ENCODE data around the gene GPATCH8. TPM values are rescaled to one million over a fixed set of nuclear protein-coding genes. Genes with fewer than 3 reads are reported as not detected.
A peak's percentile ranks its signal among the peaks of the same experiment; 100 is the strongest.

The GPATCH8 gene
- total RNA-seq, 1 donor: 29.4 TPM

DNA sequence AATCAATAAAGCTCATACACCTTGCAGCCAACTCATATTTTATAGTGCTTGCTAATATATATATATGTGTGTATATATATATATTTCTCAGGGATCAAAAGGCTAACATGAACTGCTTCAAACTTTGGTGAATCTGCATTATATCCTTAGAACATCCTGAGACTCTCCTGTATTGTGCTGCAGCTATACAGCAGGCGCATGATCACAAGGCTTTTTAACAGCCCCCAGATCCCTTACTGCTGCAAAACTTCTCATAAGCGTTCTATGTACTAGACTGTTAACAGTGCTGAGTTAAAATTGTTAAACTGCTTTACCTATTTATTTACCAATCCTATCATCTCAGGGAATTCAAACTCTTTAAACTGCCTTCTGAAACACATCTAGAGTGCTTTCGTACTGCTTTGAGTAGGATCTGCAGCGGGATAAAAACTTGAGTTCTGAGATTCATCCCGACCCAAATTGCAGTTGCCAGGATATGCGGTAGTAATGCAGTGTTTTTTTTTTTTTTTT lies 1.3 kb downstream of the GPATCH8 start:
- TF ChIP-seq, protein P1, sequence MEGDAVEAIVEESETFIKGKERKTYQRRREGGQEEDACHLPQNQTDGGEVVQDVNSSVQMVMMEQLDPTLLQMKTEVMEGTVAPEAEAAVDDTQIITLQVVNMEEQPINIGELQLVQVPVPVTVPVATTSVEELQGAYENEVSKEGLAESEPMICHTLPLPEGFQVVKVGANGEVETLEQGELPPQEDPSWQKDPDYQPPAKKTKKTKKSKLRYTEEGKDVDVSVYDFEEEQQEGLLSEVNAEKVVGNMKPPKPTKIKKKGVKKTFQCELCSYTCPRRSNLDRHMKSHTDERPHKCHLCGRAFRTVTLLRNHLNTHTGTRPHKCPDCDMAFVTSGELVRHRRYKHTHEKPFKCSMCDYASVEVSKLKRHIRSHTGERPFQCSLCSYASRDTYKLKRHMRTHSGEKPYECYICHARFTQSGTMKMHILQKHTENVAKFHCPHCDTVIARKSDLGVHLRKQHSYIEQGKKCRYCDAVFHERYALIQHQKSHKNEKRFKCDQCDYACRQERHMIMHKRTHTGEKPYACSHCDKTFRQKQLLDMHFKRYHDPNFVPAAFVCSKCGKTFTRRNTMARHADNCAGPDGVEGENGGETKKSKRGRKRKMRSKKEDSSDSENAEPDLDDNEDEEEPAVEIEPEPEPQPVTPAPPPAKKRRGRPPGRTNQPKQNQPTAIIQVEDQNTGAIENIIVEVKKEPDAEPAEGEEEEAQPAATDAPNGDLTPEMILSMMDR (IDR thresholded peaks at IDR 0.05; ENCODE audit: insufficient read depth, low read length): no peak
- peak overlapping the region; percentile 93 for H3K4me3 ChIP-seq (ENCODE audit: low read depth, low read length)
- peak; percentile 15 for DNase-seq (ENCODE audit: low read depth)

DNA sequence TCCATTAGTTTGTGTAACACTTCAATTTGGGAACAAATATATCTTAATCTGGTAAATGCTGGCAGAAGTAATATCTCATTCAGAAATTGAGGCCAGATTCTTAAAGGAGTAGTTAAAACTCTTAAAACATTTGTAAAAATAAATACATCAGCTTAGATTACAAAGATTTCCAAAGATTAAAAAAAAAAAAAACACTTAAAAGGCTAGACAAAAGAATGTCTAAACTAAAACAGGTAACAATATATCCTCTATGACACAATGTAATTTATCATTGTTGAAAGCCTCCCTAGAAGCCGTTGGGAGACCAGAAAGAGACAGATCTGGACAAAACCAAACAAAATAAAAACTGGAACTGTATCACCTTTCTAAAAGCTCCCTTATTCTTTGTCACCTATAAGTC lies 3.5 kb downstream of the GPATCH8 start:
- TF ChIP-seq, protein P1 (IDR thresholded peaks at IDR 0.05; ENCODE audit: insufficient read depth, low read length): no peak
- H3K4me3 ChIP-seq (ENCODE audit: low read depth, low read length): no peak overlapping the region
- no peak for DNase-seq (ENCODE audit: low read depth)

DNA sequence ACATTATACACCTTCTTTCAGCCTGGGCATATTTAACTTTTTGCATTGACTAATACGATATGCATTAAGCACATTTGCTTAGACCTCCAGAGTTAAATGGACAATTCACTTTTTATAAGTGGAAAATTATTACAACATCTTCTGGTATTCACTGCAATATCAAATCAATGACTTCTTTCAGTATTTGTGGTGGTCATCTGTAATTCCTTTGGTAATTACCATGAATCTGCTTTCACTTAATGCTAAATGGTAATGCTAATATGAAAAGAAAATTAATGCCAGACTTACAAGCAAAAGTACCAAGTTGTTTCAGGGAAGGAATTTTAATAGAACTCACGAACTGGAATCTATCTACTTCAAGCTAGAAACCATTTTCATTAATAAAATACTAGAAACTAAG lies 6.4 kb downstream of the GPATCH8 start:
- no peak for DNase-seq (ENCODE audit: low read depth)
- H3K4me3 ChIP-seq (ENCODE audit: low read depth, low read length): no peak overlapping the region
- TF ChIP-seq, protein P1 (IDR thresholded peaks at IDR 0.05; ENCODE audit: insufficient read depth, low read length): no peak

DNA sequence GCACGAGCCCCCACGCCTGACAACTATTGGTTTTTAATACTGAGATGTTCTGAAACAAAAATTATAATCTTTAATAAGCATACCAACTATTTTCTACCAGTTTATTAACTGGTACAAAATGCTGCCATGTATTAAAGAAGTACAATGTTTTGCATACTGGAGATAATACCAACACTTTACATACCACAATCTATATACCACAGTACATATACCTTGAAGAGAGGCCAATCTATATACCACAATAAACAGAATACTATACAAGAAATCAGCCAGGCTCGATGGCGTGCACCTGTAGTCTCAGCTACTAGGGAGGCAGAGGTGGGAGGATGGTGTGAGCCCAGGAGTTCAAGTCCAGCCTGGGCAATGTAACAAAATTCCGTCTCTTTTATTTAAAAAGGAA lies 9.9 kb downstream of the GPATCH8 start:
- TF ChIP-seq, protein P1 (IDR thresholded peaks at IDR 0.05; ENCODE audit: insufficient read depth, low read length): no peak
- H3K4me3 ChIP-seq (ENCODE audit: low read depth, low read length): no peak overlapping the region

DNA sequence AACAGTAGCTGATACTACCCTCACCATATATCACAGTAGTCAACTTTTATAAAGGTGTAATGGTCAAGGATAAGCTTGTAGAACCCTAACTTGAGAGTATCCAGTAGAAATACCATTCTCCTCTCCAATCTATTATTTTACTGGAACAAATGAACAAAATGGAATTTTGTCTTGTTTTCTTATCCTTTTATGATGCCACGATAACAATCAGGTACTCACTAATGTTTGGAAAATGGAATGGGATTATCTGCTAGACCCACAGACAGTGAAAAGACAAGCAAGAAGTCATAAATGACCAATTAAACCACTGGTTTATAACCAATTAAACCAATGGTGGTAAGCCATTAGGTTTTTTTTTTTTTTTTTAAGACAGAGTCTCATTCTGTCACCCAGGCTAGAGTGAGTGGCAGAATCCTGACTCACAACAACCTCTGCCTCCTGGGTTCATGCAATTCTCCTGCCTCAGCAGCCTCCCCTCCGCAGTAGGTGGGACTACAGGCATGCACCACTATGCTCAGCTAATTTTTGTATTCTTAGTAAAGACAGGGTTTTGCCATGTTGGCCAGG lies 10.4 kb downstream of the GPATCH8 start:
- DNase-seq (ENCODE audit: low read depth): no peak
- no peak overlapping the region for H3K4me3 ChIP-seq (ENCODE audit: low read depth, low read length)
- TF ChIP-seq, protein P1 (IDR thresholded peaks at IDR 0.05; ENCODE audit: insufficient read depth, low read length): no peak

More for the DNA sequence above, 9.9 kb downstream of the GPATCH8 start:
- no peak for DNase-seq (ENCODE audit: low read depth)

DNA sequence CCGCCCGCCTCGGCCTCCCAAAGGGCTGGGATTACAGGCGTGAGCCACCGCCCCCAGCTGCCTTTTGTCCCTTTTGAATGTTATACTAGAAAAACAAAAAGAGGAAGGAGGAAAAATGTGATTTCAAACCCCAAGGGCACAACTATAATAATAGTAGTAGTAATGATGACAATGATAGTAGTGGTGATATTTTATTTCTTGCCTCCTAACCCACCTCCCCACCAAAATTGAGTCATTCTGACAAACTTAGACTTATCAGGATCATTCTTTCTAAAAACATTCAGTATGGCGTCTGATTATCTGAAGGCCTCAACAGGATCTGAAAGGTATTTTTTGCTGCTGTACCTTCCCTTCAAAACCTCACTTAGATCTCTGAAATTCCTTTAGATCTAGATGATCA lies 13.6 kb downstream of the GPATCH8 start:
- no peak overlapping the region for H3K4me3 ChIP-seq (ENCODE audit: low read depth, low read length)
- TF ChIP-seq, protein P1 (IDR thresholded peaks at IDR 0.05; ENCODE audit: insufficient read depth, low read length): no peak
- no peak for DNase-seq (ENCODE audit: low read depth)

DNA sequence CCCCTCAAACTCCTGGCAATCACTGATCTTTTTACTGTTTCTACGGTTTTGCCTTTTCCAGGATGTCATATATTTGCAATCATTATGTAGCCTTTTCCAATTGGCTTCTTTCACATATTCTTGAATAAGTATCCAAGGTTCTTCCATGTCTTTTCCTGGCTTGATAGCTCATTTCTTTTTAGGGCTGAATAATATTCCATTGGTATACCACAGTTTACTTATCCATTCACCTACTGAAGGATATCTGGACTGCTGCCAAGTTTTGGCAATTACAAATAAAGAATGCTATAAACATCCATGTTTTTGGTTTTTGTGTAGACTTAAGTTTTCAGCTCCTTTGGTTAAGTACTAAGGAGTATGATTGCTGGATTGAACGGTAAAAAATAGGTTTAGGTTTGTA lies 16.0 kb downstream of the GPATCH8 start:
- TF ChIP-seq, protein P1 (IDR thresholded peaks at IDR 0.05; ENCODE audit: insufficient read depth, low read length): no peak
- no peak for DNase-seq (ENCODE audit: low read depth)
- H3K4me3 ChIP-seq (ENCODE audit: low read depth, low read length): no peak overlapping the region

All from fibroblast of the aortic adventitia (primary cell).